ENCODE results near the gene ZNF804A.

ZNF804A gene

DNA sequence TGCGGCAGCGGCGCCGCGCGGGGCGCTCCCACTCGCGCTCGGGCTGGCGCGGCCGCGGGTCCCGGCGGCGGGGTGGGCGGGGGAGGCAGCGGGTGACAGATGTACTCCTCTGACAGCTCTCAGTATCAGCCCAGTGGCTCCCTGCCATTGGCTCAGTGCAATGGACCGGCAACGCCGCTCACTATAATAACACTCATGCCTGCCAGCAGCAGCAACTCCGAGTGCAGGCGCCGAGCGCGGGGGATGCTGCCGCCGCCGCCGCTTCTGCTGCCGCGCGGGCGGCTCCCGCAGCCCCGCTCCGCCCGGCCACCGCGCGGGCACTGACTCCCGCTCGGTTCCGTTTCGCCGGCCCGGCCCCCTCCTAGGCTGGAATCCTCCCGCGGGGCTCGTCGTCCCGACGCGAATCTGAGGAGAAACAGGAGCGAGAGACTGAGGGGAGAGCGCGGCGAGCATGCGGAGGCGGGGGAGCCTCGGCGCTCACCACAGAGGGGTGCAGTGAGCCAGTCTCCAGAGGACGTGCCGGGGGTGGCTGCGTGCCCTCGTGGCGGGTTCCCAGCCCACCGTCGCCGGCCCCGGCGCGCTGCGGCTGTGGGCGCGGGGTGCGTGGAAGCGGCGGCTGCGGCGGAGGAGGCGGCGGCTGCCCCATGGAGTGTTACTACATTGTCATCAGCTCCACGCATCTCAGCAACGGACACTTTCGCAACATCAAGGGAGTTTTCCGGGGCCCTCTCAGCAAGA is at the start of gene ZNF804A:
Gene ZNF804A, plus strand, starts transcription at position 214 of the 738 bp plus-strand sequence. Its CDS starts 431 bp downstream, at position 645.
- no peak for DNase-seq (ENCODE audit: low read depth)

- DNase-seq (ENCODE audit: low read depth), result no peak
Observed at GRCh38 chr2:184549153-184549552, 49.2 kb upstream of the ZNF804A start.

DNA sequence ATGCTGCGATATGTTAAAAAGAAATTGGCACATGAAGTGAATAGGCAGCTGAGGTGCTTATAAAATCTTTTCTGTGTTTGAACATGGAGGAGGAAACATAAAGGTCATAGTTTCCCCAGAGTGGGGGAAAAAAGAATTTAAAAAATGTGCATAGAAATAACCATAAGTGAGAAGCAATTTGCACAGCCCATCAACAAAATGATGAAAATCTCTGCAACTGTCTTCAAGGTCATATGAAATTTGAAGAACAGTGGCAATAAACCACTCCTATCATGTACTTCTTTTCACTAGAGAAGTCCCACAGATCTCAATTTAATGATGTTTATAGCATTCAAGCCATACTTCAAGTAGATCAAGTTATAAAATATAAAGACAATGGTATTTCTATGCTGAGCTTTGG is 46.7 kb upstream of the ZNF804A start:
- no peak for DNase-seq (ENCODE audit: low read depth)

DNA sequence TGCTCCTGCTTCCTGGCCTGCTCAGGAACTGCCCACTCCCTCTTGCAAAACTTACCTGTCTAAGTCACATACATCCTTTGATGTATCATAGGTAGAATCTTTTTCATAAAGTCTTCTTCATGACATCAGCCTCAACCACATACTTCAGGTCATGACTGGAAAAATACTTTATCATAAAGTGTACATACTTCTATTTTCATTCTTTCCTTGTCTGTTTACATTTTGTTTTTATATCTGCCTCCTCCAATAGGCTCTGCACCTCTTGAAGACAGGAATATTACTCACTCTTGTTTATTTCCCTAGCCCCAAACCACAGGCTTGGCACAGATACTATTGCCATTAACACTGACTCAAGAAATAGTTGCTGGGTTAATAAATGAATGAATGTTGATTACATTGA is 43.6 kb upstream of the ZNF804A start:
- DNase-seq (ENCODE audit: low read depth), result no peak

DNA sequence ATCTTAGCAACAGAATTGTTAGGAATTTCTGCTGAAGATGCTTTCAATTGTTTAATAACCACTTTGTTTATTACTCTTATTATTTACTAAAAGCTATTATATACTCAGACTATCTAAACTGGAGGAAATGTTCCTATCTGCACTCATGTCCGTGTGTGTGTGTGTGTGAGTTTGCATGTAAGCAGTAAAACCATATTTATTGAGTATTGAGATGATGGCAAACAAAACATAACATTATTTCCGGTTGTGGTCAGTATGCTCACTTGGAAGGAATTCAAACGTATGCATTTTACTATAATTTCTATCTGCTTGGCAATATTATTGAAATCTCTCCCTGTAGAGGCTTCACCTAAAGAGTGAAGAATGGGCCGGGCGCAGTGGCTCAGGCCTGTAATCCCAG is 43.0 kb upstream of the ZNF804A start:
- DNase-seq (ENCODE audit: low read depth), result no peak

- DNase-seq (ENCODE audit: low read depth), result no peak
Observed at GRCh38 chr2:184556639-184557038, 41.7 kb upstream of the ZNF804A start.

- peak; percentile 5 for DNase-seq (ENCODE audit: low read depth)
Observed at GRCh38 chr2:184558713-184559464, 39.4 kb upstream of the ZNF804A start.

GRCh38 chr2:184560603-184561002 is 37.7 kb upstream of the ZNF804A start:
- no peak for DNase-seq (ENCODE audit: low read depth)

DNA sequence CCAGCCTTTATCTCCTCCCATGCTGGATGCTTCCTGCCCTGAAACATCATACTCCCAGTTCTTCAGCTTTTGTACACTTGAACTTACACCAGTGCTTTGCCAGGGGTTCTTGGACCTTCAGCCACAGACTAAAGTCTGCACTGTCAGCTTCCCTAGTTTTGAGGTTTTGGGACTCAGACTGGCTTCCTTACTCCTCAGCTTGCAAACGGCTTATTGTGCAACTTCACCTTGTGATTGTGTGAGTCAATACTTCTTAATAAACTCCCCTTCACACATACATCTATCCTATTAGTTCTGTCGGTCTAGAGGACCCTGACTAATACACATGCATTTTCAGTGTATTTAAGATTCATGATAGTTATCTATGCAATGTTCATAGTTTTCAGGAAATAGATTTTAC is 35.8 kb upstream of the ZNF804A start:
- DNase-seq (ENCODE audit: low read depth), result peak; percentile 5

DNA sequence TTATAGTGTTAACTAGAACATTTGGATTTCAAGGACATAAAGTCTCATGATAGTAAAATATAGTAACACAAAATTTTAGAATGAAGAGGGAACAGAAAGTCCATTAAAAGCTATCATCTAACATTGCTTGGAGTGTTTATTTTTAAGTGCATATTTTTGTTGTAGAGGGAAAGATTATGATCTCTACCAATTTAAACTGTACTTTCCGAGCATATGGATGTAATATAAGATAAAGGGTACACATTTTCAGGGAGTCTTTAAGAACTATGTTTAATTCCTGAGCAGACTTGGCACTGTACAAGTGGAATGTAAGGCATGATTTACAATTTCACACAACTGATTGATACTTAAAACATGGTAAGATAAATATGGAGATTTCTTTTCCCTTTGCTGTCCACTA is 34.2 kb upstream of the ZNF804A start:
- no peak for DNase-seq (ENCODE audit: low read depth)

DNA sequence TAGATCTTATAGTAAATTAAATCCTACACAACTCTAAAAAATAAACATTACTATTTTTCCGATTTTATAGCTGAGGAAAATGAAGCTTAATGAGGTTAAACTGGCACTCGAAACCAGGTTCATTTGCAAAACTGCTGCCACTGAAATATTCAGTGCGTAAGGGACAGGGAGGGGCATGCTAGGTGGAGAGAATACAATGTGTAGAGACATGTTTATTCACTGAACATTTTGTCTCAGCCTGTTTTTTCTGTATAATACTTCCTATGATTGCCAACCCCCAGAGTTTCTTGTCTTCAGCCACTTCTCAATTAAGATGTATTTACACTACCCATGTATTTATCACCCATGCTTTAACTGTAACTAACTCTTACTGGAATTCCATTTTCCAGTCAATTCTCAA is 31.6 kb upstream of the ZNF804A start:
- DNase-seq (ENCODE audit: low read depth), result no peak

DNA sequence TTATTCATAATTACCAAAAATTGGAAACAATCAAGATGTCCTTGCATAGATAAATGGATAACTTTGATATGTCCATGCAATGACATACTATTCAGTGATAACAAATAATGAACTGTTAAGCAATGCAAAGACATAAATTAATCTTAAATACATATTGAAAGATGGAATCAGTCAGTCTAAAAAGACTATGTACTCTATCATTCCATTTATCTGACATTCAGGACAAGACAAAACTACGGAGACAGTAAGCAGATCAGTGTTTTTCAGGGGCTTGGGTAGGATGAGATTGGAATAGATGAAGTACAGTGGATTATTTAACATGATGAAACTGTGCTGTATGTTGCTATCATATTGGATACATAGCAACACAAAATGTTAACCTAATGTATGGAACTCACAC is 21.3 kb upstream of the ZNF804A start:
- no peak for DNase-seq (ENCODE audit: low read depth)

- no peak for DNase-seq (ENCODE audit: low read depth)
Observed at GRCh38 chr2:184577743-184578142, 20.6 kb upstream of the ZNF804A start.

GRCh38 chr2:184579226-184579625 is 19.1 kb upstream of the ZNF804A start:
- no peak for DNase-seq (ENCODE audit: low read depth)

DNA sequence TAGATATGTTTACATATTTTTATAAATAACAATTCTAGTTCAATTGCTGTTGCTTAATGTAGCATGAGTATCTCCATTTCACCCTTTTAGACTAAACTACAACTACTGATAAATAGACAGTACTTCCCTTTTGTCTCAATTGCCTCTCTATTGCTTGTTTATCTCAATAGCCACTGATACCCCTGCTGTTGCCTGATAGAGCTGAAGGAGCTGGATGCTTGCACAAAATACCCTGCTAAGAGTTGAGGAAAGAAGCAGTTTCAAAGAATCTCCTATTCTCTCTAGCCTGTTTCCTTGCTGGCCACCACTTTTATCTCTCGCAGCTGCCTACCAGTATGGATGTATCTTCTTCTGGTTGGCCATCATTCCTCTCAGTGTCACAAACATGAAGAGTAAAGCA is 16.9 kb upstream of the ZNF804A start:
- DNase-seq (ENCODE audit: low read depth), result no peak

DNA sequence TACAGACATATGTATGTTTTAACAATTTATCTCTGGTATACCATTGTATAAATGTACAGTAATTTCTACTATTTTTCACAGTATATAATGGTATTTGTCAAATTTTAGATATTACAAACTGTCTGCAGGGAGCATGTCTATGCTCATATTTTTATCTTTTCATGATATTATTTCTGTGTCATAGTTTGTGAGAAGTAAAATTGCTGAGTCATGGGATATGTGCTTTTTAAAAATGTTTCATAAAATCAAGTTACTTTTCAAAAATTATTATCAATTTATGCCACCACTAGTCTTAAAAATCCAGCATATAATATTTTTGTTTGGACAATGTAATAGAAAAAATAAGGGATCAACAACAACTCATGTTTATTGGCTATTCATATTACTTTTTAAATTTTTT is 9.1 kb upstream of the ZNF804A start:
- no peak for DNase-seq (ENCODE audit: low read depth)

DNA sequence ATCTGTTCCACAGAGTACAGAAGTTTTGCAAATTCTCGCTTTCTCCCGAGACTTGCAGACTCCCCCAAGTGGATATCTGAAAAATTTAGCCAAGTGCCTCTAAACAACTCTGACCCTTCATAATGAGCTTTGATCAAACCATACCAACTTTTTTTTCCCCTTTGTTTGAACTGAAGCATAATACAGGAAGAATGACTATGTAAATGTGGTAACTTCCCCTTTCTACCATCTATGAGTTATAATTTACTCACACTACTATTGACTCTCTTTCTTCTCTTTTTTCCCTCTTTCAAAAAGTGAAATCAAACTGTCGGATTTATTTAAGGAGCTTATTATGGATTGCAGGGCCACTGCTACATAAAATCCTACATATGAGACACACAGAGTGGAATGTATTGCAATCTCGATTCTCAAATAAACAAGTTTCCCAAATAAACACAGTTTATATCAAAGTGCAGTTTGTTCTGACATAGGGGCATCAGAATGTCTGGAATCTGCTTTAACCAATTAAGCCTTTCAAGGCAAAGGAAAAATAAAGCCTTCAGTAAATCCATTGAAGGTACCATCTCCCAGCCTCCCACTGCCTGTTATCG is 1.4 kb upstream of the ZNF804A start:
- DNase-seq (ENCODE audit: low read depth), result no peak

GRCh38 chr2:184597571-184597991 is 748 bp upstream of the ZNF804A start:
- DNase-seq (ENCODE audit: low read depth), result no peak

DNA sequence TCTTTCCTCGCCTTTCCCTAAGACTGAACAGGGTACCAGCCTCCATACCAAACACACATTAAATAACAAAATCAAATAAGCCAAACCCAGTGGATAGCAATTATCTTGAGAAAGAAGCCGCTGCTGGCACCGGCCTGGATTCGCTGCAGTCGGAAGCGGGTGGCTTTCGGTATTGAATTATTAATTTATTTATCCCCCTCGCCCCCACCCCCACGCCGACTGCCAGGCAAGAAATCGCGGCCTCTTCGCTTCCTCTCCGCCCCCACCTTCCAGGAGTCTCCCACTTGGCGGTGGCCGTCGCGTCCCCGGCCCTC is 370 bp upstream of the ZNF804A start:
- no peak for DNase-seq (ENCODE audit: low read depth)

DNA sequence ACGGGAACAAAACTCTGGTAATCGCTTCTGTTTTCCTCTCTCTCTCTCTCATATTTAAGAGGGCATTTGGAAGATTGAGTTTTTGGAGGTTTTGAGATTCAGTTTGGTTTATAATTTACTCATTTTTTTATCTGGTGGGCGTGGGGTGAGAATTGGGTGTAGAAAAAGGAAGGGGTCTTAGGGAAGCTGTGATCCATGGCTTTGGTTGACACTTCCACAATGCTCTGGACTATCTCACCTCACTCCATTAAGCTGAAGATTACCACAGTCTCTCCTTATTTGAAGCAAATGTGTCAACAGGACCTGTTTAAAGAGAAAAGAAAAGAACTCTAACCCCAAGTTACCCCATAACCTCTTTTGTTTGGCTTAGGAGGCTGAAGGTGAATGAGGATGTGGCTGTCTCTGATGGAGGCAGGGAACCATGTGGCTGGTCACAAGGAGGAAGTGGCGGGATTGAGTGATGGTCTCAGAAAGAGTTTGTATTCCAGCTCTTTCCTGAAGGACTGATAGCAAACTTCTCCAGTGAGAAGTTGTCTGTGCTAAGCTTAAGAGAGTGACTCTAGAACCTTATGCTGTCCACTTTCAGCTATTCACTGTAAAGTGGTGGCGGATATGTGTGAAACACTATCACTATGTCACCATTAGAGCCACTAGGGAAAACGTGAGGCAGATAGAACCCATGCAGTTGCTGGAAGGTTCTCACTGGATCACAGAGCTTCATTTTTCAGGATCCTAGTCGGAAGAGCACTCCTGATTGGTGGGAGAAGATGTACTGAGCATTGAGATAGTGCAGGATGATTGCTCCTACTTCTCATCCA is 934 bp downstream of the ZNF804A start:
- DNase-seq (ENCODE audit: low read depth), result no peak

- DNase-seq (ENCODE audit: low read depth), result no peak
Observed at GRCh38 chr2:184599872-184600222, 1.5 kb downstream of the ZNF804A start.

DNA sequence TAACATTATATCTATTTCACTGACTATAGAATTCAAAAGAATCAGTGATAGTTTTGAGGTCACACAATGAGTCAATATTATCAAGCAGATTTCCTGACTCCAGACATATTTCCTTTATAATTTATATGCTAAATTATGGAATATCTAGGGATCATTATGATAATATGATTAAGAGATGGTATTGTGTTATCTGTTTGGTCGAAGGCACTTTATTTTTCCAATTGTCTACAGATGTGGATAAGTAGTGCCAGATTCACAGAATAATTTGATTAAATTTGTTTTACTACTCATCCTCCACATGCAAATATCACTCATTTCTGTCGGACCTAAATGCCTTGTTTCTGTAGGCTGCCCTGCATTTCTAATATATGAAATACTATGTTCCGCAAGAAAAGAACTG is 4.4 kb downstream of the ZNF804A start:
- no peak for DNase-seq (ENCODE audit: low read depth)

- DNase-seq (ENCODE audit: low read depth), result no peak
Observed at GRCh38 chr2:184610891-184611290, 12.6 kb downstream of the ZNF804A start.
